ENCODE measurements around the gene TPP1.

DNA sequence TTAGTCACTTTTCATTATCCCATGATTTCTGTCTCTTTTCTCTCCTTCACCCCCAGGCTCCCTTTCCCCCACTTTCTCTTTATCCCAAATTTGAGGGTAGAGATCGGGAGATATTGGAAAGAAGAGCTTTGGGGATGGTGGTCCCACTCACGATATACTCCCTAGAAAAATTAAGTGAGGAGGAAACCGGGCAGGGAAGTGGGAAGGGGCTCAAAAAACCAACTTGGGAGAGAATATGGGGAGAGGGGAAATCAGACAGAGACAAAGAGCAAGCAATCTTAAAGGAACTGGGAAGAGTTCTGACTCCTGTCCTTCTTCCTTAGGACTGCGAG lies 37.3 kb upstream of the TPP1 start:
- no peak for TF ChIP-seq CUX1 (CRISPR knock-in tag; IDR thresholded peaks at IDR 0.05)
- no peak for TF ChIP-seq ZNF79 (CRISPR knock-in tag; IDR thresholded peaks at IDR 0.05; ENCODE audit: low read depth)
- no peak for TF ChIP-seq MAFK (IDR thresholded peaks at IDR 0.05; ENCODE audit: low read length)
- no peak for TF ChIP-seq CTCF (IDR thresholded peaks at IDR 0.05 in 2 of 3, conservative IDR thresholded peaks at IDR 0.05 in 1 of 3; ENCODE audit: insufficient read depth in 2 of 3, low read depth in 1 of 3, low read length in 3 of 3)
- TF ChIP-seq ZNF644 (tag; IDR thresholded peaks at IDR 0.05; ENCODE audit: low read depth): no peak
- no peak for TF ChIP-seq MAZ (CRISPR knock-in tag; conservative IDR thresholded peaks at IDR 0.05 in 1 of 2, IDR thresholded peaks at IDR 0.05 in 1 of 2)
- TF ChIP-seq ZFP30 (CRISPR knock-in tag; IDR thresholded peaks at IDR 0.05; ENCODE audit: borderline replicate concordance): no peak
- TF ChIP-seq TAF1 (IDR thresholded peaks at IDR 0.05; ENCODE audit: control insufficient read depth, extremely low read depth, insufficient read depth, low read length, severe bottlenecking): no peak
- TF ChIP-seq GTF3C2 (IDR thresholded peaks at IDR 0.05; ENCODE audit: borderline replicate concordance, extremely low read depth, insufficient read length): no peak
- TF ChIP-seq FOXK2 (conservative IDR thresholded peaks at IDR 0.05 in 1 of 2, IDR thresholded peaks at IDR 0.05 in 1 of 2; ENCODE audit: low read depth in 2 of 2): no peak
- TF ChIP-seq RAD21 (CRISPR knock-in tag; conservative IDR thresholded peaks at IDR 0.05 in 1 of 2, IDR thresholded peaks at IDR 0.05 in 1 of 2): no peak

Measured in K562 (cell line).